WTC11 (cell line): ENCODE data around the gene GFRA1.

ENCODE experiments used
- ATF3 ChIP-seq: sonication (generic); formaldehyde crosslinking; conservative IDR thresholded peaks from 2 replicates; pipeline ENCODE4 v1.8.1; 2022; ENCODE audit warnings: mild to moderate bottlenecking, missing genetic modification reagents
- E2F5 ChIP-seq: sonication (generic); formaldehyde crosslinking; IDR thresholded peaks from 2 replicates; pipeline ENCODE4 v1.8.1; 2022; ENCODE audit warnings: mild to moderate bottlenecking, moderate library complexity, missing genetic modification reagents
- JUN ChIP-seq: sonication (generic); formaldehyde crosslinking; IDR thresholded peaks from 2 replicates; pipeline ENCODE4 v1.8.0; 2023; ENCODE audit warnings: mild to moderate bottlenecking, missing genetic modification reagents
- NFE2L1 ChIP-seq: sonication (generic); formaldehyde crosslinking; IDR thresholded peaks from 2 replicates; pipeline ENCODE4 v1.8.1; 2023; ENCODE audit warnings: missing genetic modification reagents
- PREB ChIP-seq: sonication (generic); formaldehyde crosslinking; IDR thresholded peaks from 2 replicates; pipeline ENCODE4 v1.8.1; 2022; ENCODE audit warnings: mild to moderate bottlenecking, missing genetic modification reagents, moderate library complexity, borderline replicate concordance
- TCF7 ChIP-seq: sonication (generic); formaldehyde crosslinking; IDR thresholded peaks from 2 replicates; pipeline ENCODE4 v1.8.0; 2022; ENCODE audit warnings: mild to moderate bottlenecking, low read depth, missing genetic modification reagents, moderate library complexity
- ZNF138 ChIP-seq: sonication (generic); formaldehyde crosslinking; conservative IDR thresholded peaks from 2 replicates; pipeline ENCODE4 v1.8.1; 2022; ENCODE audit warnings: mild to moderate bottlenecking, moderate library complexity, missing genetic modification reagents
- ZNF416 ChIP-seq: fragments of 250-450 bp; sonication (Bioruptor Pico); IDR thresholded peaks from 2 replicates; pipeline ENCODE4 v1.9.0; 2021; ENCODE audit warnings: mild to moderate bottlenecking, inconsistent platforms
- TF ChIP-seq, protein P1 (sequence below): fragments of 200-600 bp; IDR thresholded peaks from 2 replicates; pipeline ENCODE4 v1.8.0; 2022; ENCODE audit warnings: antibody characterized with exemption

GRCh38 chr10:116233230-116233629, 39.8 kb downstream of the GFRA1 start:
- TF ChIP-seq, protein P1, sequence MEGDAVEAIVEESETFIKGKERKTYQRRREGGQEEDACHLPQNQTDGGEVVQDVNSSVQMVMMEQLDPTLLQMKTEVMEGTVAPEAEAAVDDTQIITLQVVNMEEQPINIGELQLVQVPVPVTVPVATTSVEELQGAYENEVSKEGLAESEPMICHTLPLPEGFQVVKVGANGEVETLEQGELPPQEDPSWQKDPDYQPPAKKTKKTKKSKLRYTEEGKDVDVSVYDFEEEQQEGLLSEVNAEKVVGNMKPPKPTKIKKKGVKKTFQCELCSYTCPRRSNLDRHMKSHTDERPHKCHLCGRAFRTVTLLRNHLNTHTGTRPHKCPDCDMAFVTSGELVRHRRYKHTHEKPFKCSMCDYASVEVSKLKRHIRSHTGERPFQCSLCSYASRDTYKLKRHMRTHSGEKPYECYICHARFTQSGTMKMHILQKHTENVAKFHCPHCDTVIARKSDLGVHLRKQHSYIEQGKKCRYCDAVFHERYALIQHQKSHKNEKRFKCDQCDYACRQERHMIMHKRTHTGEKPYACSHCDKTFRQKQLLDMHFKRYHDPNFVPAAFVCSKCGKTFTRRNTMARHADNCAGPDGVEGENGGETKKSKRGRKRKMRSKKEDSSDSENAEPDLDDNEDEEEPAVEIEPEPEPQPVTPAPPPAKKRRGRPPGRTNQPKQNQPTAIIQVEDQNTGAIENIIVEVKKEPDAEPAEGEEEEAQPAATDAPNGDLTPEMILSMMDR, result no peak
- TF ChIP-seq E2F5 (CRISPR knock-in tag) (no peak), ZNF416 (CRISPR knock-in tag) (no peak), ZNF138 (no peak), TCF7 (no peak), ATF3 (no peak), PREB (CRISPR knock-in tag) (no peak), NFE2L1 (CRISPR knock-in tag) (no peak), JUN (CRISPR knock-in tag) (no peak)
